ENCODE measurements around the gene SLC29A2. TPM values are rescaled to one million over a fixed set of nuclear protein-coding genes. Genes with fewer than 3 reads are reported as not detected.

SLC29A2 gene
- total and polyA plus RNA-seq, 2 donors (not counting 3 experiments of a cell fraction or from before 2014, with no cell fraction given): 2.4 to 5.2 TPM

- POLR2A ChIA-PET: no interaction called here
- BruUV-seq (replicated peaks): no TSS peak
Measured at GRCh38 chr11:66388780-66389386, 17.3 kb upstream of the SLC29A2 start.

More at GRCh38 chr11:66388780-66389386, 17.3 kb upstream of the SLC29A2 start:
- peak; percentile 72 for FAIRE-seq
- H3K9me1 ChIP-seq (replicated peaks; ENCODE audit: control insufficient read depth, extremely low read depth, insufficient read depth, low read length): no peaks in the 10 kb centered on the region
- no peaks in the 10 kb centered on the region for H3K79me2 ChIP-seq (ENCODE audit: control insufficient read depth, insufficient read depth, low read length)
- intact Hi-C loops (cut with micrococcal nuclease) (no loop called here), dilution Hi-C loops (cut with MboI; ENCODE audit: extremely low pct_ligation_motif_present, low sequenced_read_pairs) (no loop called here)
- no peak overlapping the region for H3K27ac ChIP-seq (ENCODE audit: insufficient read depth, low read depth, low read length)
- CTCF ChIA-PET: interaction anchor here (0.5 to 4.7 kb wide), 23 partner anchors 8 to 665 kb away, joined by 3 to 65 read pairs (median 4); partner anchors contain the start of genes MRPL11, NPAS4, PELI3 and RIN1
- H3K9ac ChIP-seq (replicated peaks; ENCODE audit: extremely low read depth, insufficient read depth, low read length): no peak overlapping the region
- H3K4me3 ChIP-seq (replicated peaks in 1 of 3; ENCODE audit: insufficient read depth in 1 of 3, low read depth in 1 of 3, low read length in 3 of 3): no peak overlapping the region
- no peak overlapping the region for H3K4me2 ChIP-seq (ENCODE audit: insufficient read depth, low read length)
- no peaks in the 10 kb centered on the region for H3K36me3 ChIP-seq (ENCODE audit: control insufficient read depth in 2 of 2, extremely low read depth in 1 of 2, insufficient read depth in 2 of 2, low read length in 2 of 2)
- peak; percentile 67 for DNase-seq (ENCODE audit: low read depth, low spot score)
- no peaks in the 10 kb centered on the region for H3K9me3 ChIP-seq (replicated peaks; ENCODE audit: control insufficient read depth, insufficient read depth, low read length)
- H3K4me1 ChIP-seq (ENCODE audit: control insufficient read depth, extremely low read depth, insufficient read depth, low read length): peaks cover 3% of the 10 kb centered on the region
- H2AFZ ChIP-seq (ENCODE audit: low read depth, low read length): no peak overlapping the region
- H3K27me3 ChIP-seq (ENCODE audit: control insufficient read depth in 2 of 2, insufficient read depth in 2 of 2, low read length in 2 of 2): peaks cover 4 to 8% of the 10 kb centered on the region in 2 experiments
- TF ChIP-seq POLR2AphosphoS5 (IDR thresholded peaks at IDR 0.05; ENCODE audit: insufficient read depth, low read depth, low read length) (no peak), EZH2 (IDR thresholded peaks at IDR 0.05; ENCODE audit: borderline replicate concordance, low read depth, low read length, severe bottlenecking) (no peak), CTCF (IDR thresholded peaks at IDR 0.05; ENCODE audit: extremely low read depth in 1 of 2, insufficient read depth in 1 of 2, low read depth in 1 of 2, low read length in 2 of 2) (peak; percentile 77), MYC (IDR thresholded peaks at IDR 0.05; ENCODE audit: low read depth, low read length) (no peak)
- H4K20me1 ChIP-seq (replicated peaks; ENCODE audit: control insufficient read depth, extremely low read depth, insufficient read depth, low read length): no peaks in the 10 kb centered on the region
